ENCODE measurements around the gene TEF. TPM values are rescaled to one million over a fixed set of nuclear protein-coding genes. Genes with fewer than 3 reads are reported as not detected.

TEF gene
- total RNA-seq, 4 donors from 2014 or later = 15.9 to 41.1 (median 22.9) TPM

- intact Hi-C loops (cut with DNase I) = no loop called here
- TF ChIP-seq CTCF (IDR thresholded peaks at IDR 0.05) = peak in 1 of 6 experiments; percentile 18
- peak in 1 of 2 donors; percentile 87 for TF ChIP-seq POLR2A (IDR thresholded peaks at IDR 0.05)
- H3K4me3 ChIP-seq (replicated peaks in 1 of 3) = peak overlapping the region; percentile 91 to 99 (median 99)
- H3K9me3 ChIP-seq = no peaks in the 10 kb centered on the region
- H3K27ac ChIP-seq = peak overlapping the region; percentile 99 to 100 (median 99)
- peaks cover 5% of the 10 kb centered on the region in 2 donors for H3K36me3 ChIP-seq
- WGBS, 2 donors = 0 to 2% methylated on average over 31 to 33 of the region's 35 CpGs
- peak; percentile 92 to 93 for DNase-seq
- H3K4me1 ChIP-seq = peaks cover 35 to 45% of the 10 kb centered on the region in 2 donors
- no peaks in the 10 kb centered on the region for H3K27me3 ChIP-seq
These were observed 62.8 kb downstream of the TEF start for GRCh38 chr22:41444360-41445128.

GRCh38 chr22:41445129-41446056 lies 63.7 kb downstream of the TEF start:
- TF ChIP-seq CTCF (IDR thresholded peaks at IDR 0.05) (no peak), POLR2A (IDR thresholded peaks at IDR 0.05) (peak in 1 of 2 donors; percentile 58)
- H3K27ac ChIP-seq = peak overlapping the region; percentile 99 to 100 (median 99)
- intact Hi-C loops (cut with DNase I) = no loop called here
- peaks cover 31 to 38% of the 10 kb centered on the region in 2 donors for H3K4me1 ChIP-seq
- peaks cover 5% of the 10 kb centered on the region in 2 donors for H3K36me3 ChIP-seq
- no peaks in the 10 kb centered on the region for H3K9me3 ChIP-seq
- peak; percentile 72 to 74 for DNase-seq
- WGBS, 2 donors = 0 to 1% methylated on average over 22 of the region's 22 CpGs
- H3K4me3 ChIP-seq (replicated peaks in 1 of 3) = peak overlapping the region; percentile 91 to 99 (median 99)
- H3K27me3 ChIP-seq = no peaks in the 10 kb centered on the region

- Histone ChIP-seq H3K9me3 (no peaks in the 10 kb centered on the region), H3K4me3 (replicated peaks in 1 of 3) (peak overlapping the region; percentile 91 to 99 (median 99)), H3K36me3 (peaks cover 5% of the 10 kb centered on the region in 2 donors), H3K27me3 (no peaks in the 10 kb centered on the region), H3K27ac (peak overlapping the region; percentile 99 to 100 (median 99)), H3K4me1 (peaks cover 27 to 32% of the 10 kb centered on the region in 2 donors)
- intact Hi-C loops (cut with DNase I) = no loop called here
- DNase-seq = no peak
- TF ChIP-seq POLR2A (IDR thresholded peaks at IDR 0.05) = no peak
- no peak for TF ChIP-seq CTCF (IDR thresholded peaks at IDR 0.05)
- 0 to 1% methylated on average over 11 to 19 of the region's 34 CpGs for WGBS, 2 donors
These were observed 64.3 kb downstream of the TEF start for GRCh38 chr22:41446057-41446501.

- peak; percentile 94 to 95 for DNase-seq
- TF ChIP-seq POLR2A (IDR thresholded peaks at IDR 0.05) = peak; percentile 97 to 100
- TF ChIP-seq CTCF (IDR thresholded peaks at IDR 0.05) = peak in 1 of 6 experiments; percentile 11
- Histone ChIP-seq H3K27ac (peak within 1 kb of the TSS; percentile 99 to 100 (median 99)), H3K4me3 (replicated peaks in 1 of 3) (peak within 1 kb of the TSS; percentile 91 to 99 (median 99)), H3K36me3 (peaks cover 5% of the 10 kb centered on the region in 2 donors), H3K4me1 (peaks cover 25 to 31% of the 10 kb centered on the region in 2 donors), H3K27me3 (no peaks in the 10 kb centered on the region), H3K9me3 (no peaks in the 10 kb centered on the region)
- intact Hi-C loops (cut with DNase I) = no loop called here
- WGBS, 2 donors = 0 to 1% methylated on average over 18 to 24 of the region's 85 CpGs
These were observed 65.1 kb downstream of the TEF start, which contains the start of gene TOB2 for GRCh38 chr22:41446639-41447434. TOB2 (minus strand) TSS chr22:41446801; CDS start chr22:41437345, 9,456 bp downstream.

Data from thyroid gland (tissue), 4 donors.